Suprapubic skin (tissue), 4 donors: ENCODE data around the gene RNF180.

Source experiments
- POLR2A ChIP-seq, 2 donors: fragments of 450-650 bp; IDR thresholded peaks; one replicate each; pipeline ENCODE4 v1.6.1; 2017; ENCODE audit warnings: antibody characterized with exemption in 2 of 2, mild to moderate bottlenecking in 2 of 2, moderate library complexity in 2 of 2
- POLR2AphosphoS5 ChIP-seq, 3 donors: sonication (generic); formaldehyde crosslinking; IDR thresholded peaks; one replicate each; pipeline ENCODE4 v1.6.1; 2017; ENCODE audit warnings: antibody characterized with exemption in 3 of 3
- TF ChIP-seq, protein P1 (sequence below), 2 donors: fragments of 200-600 bp in 1 of 2; fragments of 450-650 bp in 1 of 2; sonication (generic) in 1 of 2; IDR thresholded peaks; one replicate each; pipeline ENCODE4 v1.5.1; 2016 to 2019; ENCODE audit warnings: antibody characterized with exemption in 2 of 2, mild to moderate bottlenecking in 1 of 2, moderate library complexity in 1 of 2

DNA sequence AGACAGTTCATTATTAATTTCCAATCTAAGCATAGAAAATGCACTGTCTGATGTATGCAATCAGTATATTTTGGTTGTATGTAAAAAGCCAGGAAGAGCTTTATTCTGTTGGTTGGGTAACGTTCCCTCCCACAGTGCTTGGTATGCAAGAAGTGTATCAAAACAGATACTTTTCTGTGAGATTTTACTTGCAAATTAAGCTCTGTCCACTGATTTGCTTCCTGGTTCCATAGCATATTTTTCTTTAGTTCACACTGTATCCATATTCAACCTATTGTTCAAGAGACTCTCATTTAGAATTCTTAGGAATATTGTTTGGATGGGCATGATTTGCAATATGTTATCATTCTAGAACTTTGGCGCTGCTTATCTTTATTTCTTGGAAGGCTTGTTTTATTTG is 47.4 kb downstream of the RNF180 start:
- TF ChIP-seq, protein P1, sequence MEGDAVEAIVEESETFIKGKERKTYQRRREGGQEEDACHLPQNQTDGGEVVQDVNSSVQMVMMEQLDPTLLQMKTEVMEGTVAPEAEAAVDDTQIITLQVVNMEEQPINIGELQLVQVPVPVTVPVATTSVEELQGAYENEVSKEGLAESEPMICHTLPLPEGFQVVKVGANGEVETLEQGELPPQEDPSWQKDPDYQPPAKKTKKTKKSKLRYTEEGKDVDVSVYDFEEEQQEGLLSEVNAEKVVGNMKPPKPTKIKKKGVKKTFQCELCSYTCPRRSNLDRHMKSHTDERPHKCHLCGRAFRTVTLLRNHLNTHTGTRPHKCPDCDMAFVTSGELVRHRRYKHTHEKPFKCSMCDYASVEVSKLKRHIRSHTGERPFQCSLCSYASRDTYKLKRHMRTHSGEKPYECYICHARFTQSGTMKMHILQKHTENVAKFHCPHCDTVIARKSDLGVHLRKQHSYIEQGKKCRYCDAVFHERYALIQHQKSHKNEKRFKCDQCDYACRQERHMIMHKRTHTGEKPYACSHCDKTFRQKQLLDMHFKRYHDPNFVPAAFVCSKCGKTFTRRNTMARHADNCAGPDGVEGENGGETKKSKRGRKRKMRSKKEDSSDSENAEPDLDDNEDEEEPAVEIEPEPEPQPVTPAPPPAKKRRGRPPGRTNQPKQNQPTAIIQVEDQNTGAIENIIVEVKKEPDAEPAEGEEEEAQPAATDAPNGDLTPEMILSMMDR (IDR thresholded peaks at IDR 0.05) = no peak
- TF ChIP-seq POLR2A (IDR thresholded peaks at IDR 0.05) = no peak
- TF ChIP-seq POLR2AphosphoS5 (IDR thresholded peaks at IDR 0.05) = no peak
